Measurements from ENCODE around the gene VSTM2B. TPM values are rescaled to one million over a fixed set of nuclear protein-coding genes. Genes with fewer than 3 reads are reported as not detected.
A peak's percentile ranks its signal among the peaks of the same experiment; 100 is the strongest.

The VSTM2B gene
- polyA plus RNA-seq = not detected in 3 replicates
- not detected for polyA plus RNA-seq (2011; ENCODE audit: low read depth)
- not detected in 2 replicates for polyA plus RNA-seq (2011; cell fraction: cytosol; rRNA removed)
- polyA plus RNA-seq (2011; cell fraction: nucleus; rRNA removed) = not detected in 2 replicates
- polyA plus RNA-seq (2012; ENCODE audit: low replicate concordance) = not detected in 2 replicates
- not detected in 3 replicates for polyA minus RNA-seq
- polyA minus RNA-seq (2011; cell fraction: cytosol; rRNA and poly(A)+ RNA removed) = not detected
- not detected in 2 replicates for polyA minus RNA-seq (2011; cell fraction: nucleus; rRNA and poly(A)+ RNA removed)

DNA sequence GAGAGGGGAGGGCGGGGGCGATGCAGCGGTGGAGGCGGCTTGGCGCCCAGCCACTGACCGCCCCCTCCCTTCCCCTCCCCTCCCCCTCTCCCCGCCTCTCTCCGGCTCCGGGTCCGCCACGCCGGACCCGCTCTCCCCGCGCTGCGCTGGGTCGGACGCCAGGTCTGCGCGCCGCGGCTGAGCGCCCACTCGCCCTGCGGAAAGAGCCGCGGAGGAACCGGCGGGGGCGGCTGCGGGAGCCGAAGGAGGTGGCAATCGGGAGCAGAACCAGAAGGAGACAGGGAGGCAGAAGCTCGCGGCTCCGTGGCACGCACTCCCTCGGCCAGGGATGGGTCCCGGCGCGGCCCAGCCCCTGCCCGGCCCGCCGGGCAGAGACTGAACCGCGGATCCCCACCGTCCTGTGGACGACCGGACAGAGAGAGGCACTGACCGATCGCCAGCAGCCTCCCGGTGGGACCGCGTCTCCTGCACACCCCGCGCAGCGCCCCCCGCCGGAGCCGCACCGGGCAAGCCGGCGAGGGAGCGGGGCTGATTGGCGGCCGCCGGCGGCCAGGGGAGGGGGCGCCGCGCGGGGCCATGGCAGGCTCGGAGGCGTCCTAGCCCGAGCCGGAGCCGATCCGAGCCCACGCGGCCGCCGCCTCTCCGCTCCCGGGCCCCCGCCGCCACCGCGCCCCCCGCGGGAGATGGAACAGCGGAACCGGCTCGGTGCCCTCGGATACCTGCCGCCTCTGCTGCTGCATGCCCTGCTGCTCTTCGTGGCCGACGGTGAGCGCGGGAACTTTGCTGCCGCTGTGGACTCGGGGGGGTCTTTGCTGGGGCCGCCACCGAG, at the start of gene VSTM2B:
Gene VSTM2B (plus strand): TSS at position 94 of the 829 bp plus-strand sequence. CDS start 590 bp downstream, at position 684.
- H2AFZ ChIP-seq (ENCODE audit: control insufficient read depth, low read length) = no peak within 1 kb of the TSS

GRCh38 chr19:29476528-29476927, 49.3 kb upstream of the VSTM2B start:
- H2AFZ ChIP-seq (ENCODE audit: control insufficient read depth, low read length) = no peak overlapping the region
- H4K20me1 ChIP-seq (ENCODE audit: control insufficient read depth, extremely low read depth, insufficient read depth, low read length) = no peaks in the 10 kb centered on the region
- no peak overlapping the region for H3K9ac ChIP-seq (ENCODE audit: control insufficient read depth, extremely low read depth, insufficient read depth, low read length)
- H3K79me2 ChIP-seq (ENCODE audit: control insufficient read depth, insufficient read depth, low read length) = no peaks in the 10 kb centered on the region
- TF ChIP-seq, protein P1, sequence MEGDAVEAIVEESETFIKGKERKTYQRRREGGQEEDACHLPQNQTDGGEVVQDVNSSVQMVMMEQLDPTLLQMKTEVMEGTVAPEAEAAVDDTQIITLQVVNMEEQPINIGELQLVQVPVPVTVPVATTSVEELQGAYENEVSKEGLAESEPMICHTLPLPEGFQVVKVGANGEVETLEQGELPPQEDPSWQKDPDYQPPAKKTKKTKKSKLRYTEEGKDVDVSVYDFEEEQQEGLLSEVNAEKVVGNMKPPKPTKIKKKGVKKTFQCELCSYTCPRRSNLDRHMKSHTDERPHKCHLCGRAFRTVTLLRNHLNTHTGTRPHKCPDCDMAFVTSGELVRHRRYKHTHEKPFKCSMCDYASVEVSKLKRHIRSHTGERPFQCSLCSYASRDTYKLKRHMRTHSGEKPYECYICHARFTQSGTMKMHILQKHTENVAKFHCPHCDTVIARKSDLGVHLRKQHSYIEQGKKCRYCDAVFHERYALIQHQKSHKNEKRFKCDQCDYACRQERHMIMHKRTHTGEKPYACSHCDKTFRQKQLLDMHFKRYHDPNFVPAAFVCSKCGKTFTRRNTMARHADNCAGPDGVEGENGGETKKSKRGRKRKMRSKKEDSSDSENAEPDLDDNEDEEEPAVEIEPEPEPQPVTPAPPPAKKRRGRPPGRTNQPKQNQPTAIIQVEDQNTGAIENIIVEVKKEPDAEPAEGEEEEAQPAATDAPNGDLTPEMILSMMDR (optimal IDR thresholded peaks at IDR 0.05 in 1 of 3, IDR thresholded peaks at IDR 0.05 in 1 of 3, conservative IDR thresholded peaks at IDR 0.05 in 1 of 3; ENCODE audit: extremely low read depth in 1 of 3, insufficient read depth in 2 of 3, low read length in 3 of 3) = no peak
- DNase-seq (ENCODE audit: low read depth, low spot score) (no peak), FAIRE-seq (no peak)
- H3K4me2 ChIP-seq (ENCODE audit: control insufficient read depth, extremely low read depth, insufficient read depth, low read depth, low read length) = no peak overlapping the region
- H3K27ac ChIP-seq (ENCODE audit: control insufficient read depth, insufficient read depth, low read length) = no peak overlapping the region
- H3K4me3 ChIP-seq (ENCODE audit: control insufficient read depth in 2 of 3, extremely low read depth in 1 of 3, insufficient read depth in 2 of 3, low read depth in 1 of 3, low read length in 3 of 3) = no peak overlapping the region
- H3K9me3 ChIP-seq (ENCODE audit: control insufficient read depth, low read depth, low read length) = peaks cover 2% of the 10 kb centered on the region
- no peaks in the 10 kb centered on the region for H3K4me1 ChIP-seq (ENCODE audit: control insufficient read depth, extremely low read depth, insufficient read depth, low read length)
- H3K9me1 ChIP-seq (ENCODE audit: control insufficient read depth, extremely low read depth, insufficient read depth, low read length) = no peaks in the 10 kb centered on the region
- dilution Hi-C loops (cut with MboI; ENCODE audit: extremely low pct_ligation_motif_present, low sequenced_read_pairs) = no loop called here
- H3K36me3 ChIP-seq (ENCODE audit: control insufficient read depth in 2 of 2, extremely low read depth in 1 of 2, insufficient read depth in 2 of 2, low read length in 2 of 2) = no peaks in the 10 kb centered on the region
- H3K27me3 ChIP-seq (ENCODE audit: control insufficient read depth, extremely low read depth, insufficient read depth, low read length) = no peaks in the 10 kb centered on the region

More for the DNA sequence above, at the start of gene VSTM2B:
- H3K79me2 ChIP-seq (ENCODE audit: control insufficient read depth, insufficient read depth, low read length) = no peaks in the 10 kb centered on the region
- peaks cover 1% of the 10 kb centered on the region for H3K9me3 ChIP-seq (ENCODE audit: control insufficient read depth, low read depth, low read length)
- H3K9ac ChIP-seq (ENCODE audit: control insufficient read depth, extremely low read depth, insufficient read depth, low read length) = no peak within 1 kb of the TSS
- H3K4me3 ChIP-seq (ENCODE audit: control insufficient read depth in 2 of 3, extremely low read depth in 1 of 3, insufficient read depth in 2 of 3, low read depth in 1 of 3, low read length in 3 of 3) = no peak within 1 kb of the TSS
- no peaks in the 10 kb centered on the region for H4K20me1 ChIP-seq (ENCODE audit: control insufficient read depth, extremely low read depth, insufficient read depth, low read length)
- no peaks in the 10 kb centered on the region for H3K4me1 ChIP-seq (ENCODE audit: control insufficient read depth, extremely low read depth, insufficient read depth, low read length)
- H3K36me3 ChIP-seq (ENCODE audit: control insufficient read depth in 2 of 2, extremely low read depth in 1 of 2, insufficient read depth in 2 of 2, low read length in 2 of 2) = no peaks in the 10 kb centered on the region
- dilution Hi-C loops (cut with MboI; ENCODE audit: extremely low pct_ligation_motif_present, low sequenced_read_pairs) = no loop called here
- no peak for DNase-seq (ENCODE audit: low read depth, low spot score)
- no peak for FAIRE-seq
- peak; percentile 71 for TF ChIP-seq EZH2 (IDR thresholded peaks at IDR 0.05; ENCODE audit: low read length)
- TF ChIP-seq, protein P1 (optimal IDR thresholded peaks at IDR 0.05 in 1 of 3, IDR thresholded peaks at IDR 0.05 in 1 of 3, conservative IDR thresholded peaks at IDR 0.05 in 1 of 3; ENCODE audit: extremely low read depth in 1 of 3, insufficient read depth in 2 of 3, low read length in 3 of 3) = no peak
- no peaks in the 10 kb centered on the region for H3K9me1 ChIP-seq (ENCODE audit: control insufficient read depth, extremely low read depth, insufficient read depth, low read length)
- no peak within 1 kb of the TSS for H3K4me2 ChIP-seq (ENCODE audit: control insufficient read depth, extremely low read depth, insufficient read depth, low read depth, low read length)
- peaks cover 76% of the 10 kb centered on the region for H3K27me3 ChIP-seq (ENCODE audit: control insufficient read depth, extremely low read depth, insufficient read depth, low read length)
- H3K27ac ChIP-seq (ENCODE audit: control insufficient read depth, insufficient read depth, low read length) = no peak within 1 kb of the TSS
